Endometrial microvascular endothelial cells (primary cell): ENCODE measurements around the gene NR1I3. TPM values are rescaled to one million over a fixed set of nuclear protein-coding genes. Genes with fewer than 3 reads are reported as not detected.
"Not testable (repeated sequence)": the region's sequence is repeated elsewhere in the genome, so short reads cannot be mapped to it uniquely, and the experiment has no call there.

Source experiments
- in situ Hi-C: cut with HindIII; loops from 2 replicates; pipeline ENCODE4 v1.10.0; 2017; ENCODE audit warnings: low sequenced_read_pairs, low pct_unique_long_range_greater_than_20kb; ENCODE audit errors: inconsistent ontology term
- total RNA-seq: library from RNA; depleted of rRNA; stranded (reverse); fragments of >200 nt; gene quantifications from one replicate; pipeline ENCODE4 v1.2.3, GENCODE V29; 2015; ENCODE audit errors: inconsistent ontology term

Gene NR1I3
- total RNA-seq, 1 donor from 2014 or later: not detected

DNA sequence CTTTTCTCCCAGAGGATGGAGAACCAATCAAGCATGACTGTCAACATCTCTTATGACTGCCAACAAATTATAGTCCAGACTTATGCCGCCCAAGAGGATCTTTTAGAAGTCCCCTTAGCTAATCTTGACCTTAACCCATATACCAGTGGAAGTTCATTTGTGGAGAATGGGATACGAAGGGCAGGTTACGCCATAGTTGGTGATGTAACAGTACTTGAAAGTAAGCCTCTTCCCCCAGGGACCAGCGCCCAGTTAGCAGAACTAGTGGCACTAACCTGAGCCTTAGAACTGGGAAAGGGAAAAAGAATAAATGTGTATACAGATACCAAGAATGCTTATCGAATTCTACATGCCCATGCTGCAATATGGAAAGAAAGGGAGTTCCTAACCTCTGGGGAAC is 17.3 kb upstream of the NR1I3 start:
- in situ Hi-C loops: not testable (repeated sequence)

DNA sequence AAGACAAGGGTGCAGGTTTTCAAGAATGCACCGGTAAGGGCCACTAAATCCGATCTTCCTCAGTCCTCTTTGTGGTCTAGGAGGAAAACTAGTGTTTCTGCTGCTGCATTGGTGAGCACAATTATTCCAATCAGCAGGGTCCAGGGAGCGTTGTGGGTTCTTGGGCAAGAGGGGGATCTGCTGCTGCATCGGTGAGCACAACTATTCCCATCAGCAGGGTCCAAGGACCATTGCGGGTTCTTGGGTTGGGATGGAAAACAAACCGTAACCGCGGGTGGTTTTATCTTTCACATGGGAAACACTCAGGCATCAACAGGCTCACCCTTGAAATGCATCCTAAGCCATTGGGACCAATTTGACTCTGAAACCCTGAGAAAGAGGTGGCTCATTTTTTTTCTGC is 13.6 kb upstream of the NR1I3 start:
- in situ Hi-C loops: no loop called here

DNA sequence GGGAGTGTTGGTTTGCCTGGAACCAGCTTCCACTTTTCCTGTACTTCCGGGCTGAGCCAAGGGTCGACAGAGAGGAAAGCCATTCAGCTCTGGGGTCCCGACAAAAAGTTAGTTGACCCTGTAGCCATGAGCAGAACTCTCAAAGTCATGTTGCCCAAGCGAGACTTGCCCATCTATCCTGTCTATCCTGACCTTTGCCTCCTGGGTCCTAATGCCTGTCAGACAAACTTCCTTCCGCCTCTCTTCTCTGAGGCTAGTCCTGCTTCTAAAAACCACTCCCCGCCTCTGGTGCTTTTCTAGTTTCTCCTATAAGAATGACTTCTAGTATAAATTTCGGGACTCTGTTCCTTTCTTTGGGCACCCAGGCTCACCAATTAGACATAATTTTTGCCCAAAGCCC is 12.8 kb upstream of the NR1I3 start:
- in situ Hi-C loops: no loop called here

DNA sequence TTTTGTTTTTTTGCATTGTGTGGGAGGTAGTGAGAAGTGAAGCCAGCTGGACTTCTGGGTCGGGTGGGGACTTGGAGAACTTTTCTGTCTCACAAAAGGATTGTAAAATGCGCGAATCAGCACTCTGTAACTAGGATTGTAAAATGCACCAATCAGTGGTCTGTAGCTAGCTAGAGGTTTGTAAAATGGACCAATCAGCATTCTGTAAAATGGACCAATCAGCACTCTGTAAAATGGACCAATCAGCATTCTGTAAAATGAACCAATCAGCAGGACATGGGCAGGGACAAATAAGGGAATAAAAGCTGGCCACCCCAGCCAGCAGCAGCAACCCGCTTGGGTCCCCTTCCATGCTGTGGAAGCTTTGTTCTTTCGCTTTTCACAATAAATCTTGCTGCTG is 12.1 kb upstream of the NR1I3 start:
- in situ Hi-C loops: not testable (repeated sequence)

DNA sequence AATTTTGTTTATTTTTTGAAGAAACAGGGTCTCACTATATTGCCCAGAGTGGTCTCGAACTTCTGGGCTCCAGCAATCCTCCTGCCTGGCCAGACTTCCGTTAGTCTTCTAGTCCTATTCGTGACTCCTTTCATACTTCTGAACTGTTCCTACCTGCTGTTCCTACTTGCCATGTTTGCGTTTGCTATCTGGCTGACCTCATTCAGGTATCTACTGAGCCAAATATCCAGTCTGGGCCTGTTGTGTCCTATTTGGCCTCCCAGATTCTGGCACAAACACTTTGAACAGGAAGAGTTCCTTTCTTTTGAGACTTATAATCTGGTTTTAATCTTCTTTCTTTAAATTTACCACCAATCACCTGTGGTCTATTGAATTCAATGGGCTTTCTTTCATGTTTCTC is 6.9 kb upstream of the NR1I3 start:
- in situ Hi-C loops: no loop called here

DNA sequence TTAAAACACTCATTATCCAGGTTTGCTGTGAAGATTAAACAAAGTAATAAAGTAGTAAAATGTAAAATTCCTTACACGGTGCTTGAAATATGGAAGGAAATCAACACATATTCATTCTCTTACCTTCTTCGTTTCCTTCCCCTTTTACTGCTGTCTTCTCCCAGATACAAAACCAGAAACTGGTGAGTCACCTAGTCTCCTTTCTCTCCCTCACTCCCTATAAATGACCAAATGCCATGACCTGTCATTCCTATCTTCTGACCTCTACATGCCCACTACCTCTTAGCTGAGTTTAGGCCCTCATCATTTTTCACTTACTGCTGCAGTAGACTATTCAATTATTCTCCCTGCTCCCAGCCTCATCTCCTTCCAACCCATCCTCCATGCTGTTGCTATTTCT is 4.3 kb upstream of the NR1I3 start:
- in situ Hi-C loops: no loop called here

DNA sequence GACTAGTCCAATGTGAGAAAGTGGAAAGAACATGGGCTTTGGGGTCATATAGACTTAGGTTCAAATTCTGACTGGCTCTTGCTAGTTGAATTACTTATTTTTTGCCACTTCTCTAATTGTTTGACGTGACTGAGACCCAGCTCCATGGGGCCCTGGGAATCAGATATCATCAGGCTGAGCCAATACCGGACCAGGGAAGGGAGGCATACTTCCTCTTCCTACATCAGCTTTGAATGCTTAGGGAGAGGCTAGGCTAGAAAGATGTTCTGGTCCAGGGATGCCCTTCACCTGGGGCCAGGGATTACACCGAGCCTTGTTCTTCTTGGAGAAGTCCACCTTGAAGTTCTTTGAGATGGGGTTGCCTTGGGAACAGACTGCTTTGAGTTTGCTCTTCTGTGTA is 3.7 kb upstream of the NR1I3 start:
- in situ Hi-C loops: no loop called here

DNA sequence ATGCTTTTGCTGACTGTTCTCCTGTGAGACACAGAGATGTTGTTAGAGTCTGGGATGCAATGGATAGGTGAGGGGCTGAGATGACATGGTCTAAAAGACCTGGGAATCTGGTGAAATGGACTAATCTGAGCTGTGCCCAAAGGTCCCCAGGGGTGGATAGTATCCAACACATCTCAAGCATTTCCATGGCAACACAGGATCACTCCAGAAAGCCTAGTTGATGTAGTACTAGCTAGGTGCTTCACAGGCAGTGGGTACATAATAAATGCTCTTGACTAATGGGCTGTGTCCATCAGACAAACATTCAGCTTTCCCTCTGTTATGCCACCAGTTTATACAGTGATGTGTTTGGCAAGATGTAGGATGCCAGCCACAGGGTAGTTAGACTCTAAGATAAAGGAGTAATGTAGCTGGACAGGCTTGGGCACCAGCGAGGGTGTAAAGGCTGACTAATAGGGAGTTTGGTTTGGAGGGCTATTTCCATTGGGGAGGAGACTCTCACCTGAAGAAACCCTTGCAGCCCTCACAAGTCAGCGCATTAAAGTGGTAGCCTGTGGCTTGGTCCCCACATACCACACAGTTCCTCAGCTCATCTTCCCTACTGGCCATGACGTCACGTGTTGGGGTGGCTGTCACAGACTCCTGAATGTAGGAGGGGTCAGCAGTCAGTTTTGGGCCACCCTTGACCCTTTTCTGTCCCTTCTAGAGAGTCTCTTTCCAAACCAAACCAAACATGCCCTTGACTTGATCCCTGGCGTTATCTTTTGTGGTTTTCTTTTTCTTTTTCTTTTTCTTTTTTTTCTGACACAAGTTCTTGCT is 1.8 kb downstream of the NR1I3 start:
- in situ Hi-C loops: no loop called here

DNA sequence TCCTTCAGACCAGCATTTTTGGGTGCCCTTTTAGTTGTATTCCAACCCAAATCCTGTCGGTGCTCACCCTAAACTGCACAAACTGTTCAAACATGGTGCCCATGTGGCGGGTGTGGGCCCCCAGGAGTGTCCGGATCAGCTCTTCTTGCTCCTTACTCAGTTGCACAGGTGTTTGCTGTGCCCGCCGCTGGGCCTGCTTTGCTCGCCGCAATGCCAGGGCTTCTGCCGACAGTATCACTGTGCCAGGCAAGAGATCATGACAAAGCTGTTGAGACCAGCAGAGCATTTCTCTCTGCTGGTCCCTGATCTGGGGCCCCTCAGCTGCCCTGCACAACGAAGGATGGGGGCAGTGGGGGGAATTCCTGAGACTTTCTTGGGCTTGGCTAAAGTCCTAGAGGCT is 4.9 kb downstream of the NR1I3 start:
- in situ Hi-C loops: no loop called here

DNA sequence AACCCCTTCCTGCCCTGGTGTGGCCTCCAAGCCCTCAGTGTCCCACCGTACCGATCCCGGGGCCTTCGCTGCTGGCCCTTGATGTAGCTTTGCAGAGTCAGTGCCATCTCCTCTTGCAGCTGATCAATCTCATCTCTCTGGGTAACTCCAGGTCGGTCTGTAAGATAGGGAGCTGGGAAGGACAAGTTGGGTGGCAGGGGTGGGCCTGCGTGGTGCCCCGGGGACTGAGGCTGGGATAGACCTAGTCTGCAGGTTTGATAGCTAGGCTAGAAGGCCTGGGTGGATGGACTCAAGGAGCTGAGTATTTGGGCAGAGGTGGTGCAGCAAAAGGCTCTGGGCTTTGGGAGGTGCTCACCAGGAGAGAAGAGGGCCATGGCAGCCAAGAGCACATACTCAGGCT is 7.2 kb downstream of the NR1I3 start:
- in situ Hi-C loops: no loop called here

DNA sequence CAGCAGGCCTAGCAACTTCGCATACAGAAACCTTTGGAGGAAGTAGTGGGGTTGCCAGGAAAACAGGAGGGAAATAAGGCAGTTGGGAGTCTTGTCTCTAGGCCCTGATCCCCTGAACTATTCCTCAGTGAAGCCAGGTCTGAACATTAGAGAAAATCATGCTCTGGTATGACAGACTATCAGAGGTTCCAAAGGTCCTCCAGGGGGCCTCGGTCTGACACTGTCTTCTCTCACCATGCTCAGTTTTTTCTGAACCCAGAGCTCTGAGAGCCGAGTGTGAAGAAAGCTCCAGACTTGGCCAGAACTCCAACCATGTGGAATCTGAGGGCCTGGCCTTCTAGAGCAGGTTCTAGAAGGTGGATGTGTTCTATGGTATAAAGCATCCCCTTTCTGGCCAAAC is 8.1 kb downstream of the NR1I3 start:
- in situ Hi-C loops: no loop called here

DNA sequence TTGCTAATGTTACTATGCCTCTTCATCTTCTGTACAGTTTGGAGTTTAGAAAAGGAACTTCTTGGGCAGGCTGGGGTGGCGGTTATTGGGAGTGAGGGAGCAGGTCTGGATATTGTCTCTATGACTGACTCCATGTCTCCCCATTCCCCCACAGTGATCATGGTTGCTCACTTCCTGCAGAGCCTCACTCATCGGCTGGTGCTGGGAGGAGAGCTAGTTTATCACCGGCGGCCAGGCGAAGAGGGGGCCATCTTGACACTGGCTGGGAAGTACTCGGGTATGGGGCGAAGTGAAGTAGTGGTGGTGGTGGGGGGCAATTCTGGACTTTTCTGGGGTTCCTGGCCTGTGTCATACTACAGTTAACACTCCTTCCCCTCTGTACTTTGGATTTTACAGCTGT is 10.0 kb downstream of the NR1I3 start:
- in situ Hi-C loops: no loop called here

DNA sequence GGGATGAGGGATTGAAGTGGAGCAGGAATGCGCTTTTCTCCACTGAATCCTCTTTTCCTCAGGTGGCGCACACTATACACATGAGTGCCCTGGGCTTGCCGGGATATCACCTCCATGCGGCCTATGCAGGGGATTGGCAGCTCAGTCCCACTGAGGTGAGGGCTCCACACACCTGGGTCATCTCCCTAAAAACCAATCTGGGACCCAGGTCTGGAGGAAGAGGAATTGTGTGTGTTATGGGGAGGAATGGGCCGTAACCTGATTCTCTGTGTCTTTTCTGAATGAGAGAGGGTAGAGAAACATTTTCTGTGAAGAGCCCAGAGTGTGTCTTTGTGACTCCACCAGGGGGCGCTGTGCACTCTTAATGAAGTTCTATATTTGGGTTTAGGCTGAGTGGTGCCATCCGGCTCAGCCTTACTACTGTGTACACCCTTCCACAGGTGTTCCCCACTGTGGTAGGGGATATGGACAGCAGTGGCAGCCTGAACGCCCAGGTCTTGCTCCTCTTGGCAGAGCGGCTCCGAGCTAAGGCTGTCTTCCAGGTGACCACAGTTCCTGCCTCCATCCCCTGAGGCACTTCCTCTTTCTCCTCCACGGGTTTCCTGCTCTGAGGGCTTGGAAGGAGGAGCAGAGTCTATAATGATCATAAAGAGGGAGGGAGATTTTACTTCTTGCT is 10.7 kb downstream of the NR1I3 start:
- in situ Hi-C loops: no loop called here

DNA sequence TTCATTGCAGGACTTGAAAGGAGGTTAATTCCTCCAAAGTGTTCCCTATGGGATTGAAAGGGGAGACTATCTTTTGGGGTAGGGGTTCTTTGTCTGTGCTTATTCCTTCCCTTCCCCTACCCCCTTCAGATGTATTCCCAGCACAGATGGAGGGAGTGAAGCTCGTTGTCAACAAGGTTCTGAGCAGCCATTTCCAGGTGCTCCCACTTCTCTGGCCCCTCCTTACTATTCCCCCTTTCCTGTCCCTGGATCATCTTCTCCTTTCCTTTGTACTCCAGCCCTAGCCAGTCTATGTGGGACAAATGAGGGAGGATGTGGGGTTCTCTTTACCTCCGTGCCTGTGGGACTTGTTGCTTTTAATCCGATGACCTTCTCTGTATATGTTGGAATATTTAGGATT is 11.2 kb downstream of the NR1I3 start:
- in situ Hi-C loops: no loop called here

DNA sequence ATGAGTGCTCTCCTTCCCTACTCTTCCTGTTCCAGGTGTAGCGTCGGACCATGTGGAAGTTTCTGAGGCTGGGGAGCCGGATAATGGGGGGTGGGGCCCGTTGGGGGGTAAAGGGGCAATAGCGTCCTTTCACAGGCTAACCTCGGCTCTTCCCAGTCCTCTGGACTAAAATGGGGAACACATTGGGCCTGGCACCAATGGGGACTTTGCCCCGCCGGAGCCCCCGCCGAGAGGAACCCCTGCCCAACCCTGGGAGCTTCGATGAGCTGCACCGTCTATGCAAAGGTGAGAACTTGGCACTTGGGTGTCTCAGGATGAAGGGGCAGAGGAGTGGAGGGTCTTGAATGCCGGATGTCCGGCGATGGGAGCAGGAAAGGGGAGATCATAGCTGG is 11.7 kb downstream of the NR1I3 start:
- in situ Hi-C loops: no loop called here

DNA sequence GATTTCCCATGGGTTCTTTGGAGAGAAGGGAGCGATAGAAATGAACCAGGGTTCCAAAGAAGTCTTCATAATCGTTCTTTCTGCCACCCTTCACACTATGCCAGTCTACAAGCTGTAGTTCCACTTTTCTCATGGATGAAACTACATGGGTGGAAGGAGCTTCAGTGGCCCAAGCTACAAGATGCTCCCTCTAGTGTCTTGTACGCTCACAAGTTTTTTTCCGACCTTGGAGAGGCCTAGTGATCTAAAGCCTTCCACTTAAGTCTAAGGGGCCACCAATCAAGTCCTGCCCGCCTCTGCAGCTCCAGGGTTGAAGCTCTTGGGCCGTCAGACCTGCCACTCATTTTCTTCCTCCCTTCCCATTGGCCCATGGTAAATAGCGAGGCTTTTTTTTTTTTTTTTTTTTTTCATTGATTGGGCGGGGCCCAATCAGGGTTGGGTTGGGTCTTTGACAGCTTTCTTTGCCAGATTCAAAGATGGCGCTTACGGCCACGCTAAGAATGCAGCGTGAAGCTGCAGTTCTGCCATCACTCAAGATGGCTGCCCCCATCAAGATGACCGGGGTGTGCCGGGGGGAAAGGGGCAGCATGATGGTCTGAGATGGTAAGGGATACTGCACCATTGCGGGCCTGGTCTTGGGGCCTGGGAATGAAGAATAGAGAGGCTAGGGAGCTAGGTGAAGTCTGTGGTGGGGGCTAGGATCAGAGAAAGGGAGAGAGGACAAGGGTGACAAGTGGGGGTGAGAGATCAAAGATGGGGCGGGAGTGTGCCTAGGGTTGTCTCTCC is 12.3 kb downstream of the NR1I3 start, which contains the start of gene TOMM40L:
Gene TOMM40L, plus strand, starts transcription at position 527 of the 786 bp plus-strand sequence. CDS start 430 bp downstream, outside the sequence.
- in situ Hi-C loops: no loop called here

DNA sequence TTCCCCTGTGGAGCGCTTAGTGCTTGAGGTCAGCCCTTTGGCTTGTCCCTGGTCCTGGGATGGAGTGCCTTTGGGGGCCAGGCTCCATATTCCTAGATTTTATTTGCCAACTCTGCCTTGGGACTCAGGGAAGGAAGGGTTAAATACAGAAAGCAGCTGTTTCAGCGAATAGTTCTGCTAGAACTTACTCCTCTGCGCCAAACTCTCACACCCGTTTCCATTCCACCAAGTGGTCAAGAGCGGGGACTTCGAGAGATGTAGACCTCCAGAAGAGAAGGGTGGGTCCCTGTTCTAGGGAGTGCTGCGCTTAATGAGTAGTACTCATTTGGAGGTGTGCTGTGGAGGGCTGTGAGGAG is 12.8 kb downstream of the NR1I3 start:
- in situ Hi-C loops: no loop called here

DNA sequence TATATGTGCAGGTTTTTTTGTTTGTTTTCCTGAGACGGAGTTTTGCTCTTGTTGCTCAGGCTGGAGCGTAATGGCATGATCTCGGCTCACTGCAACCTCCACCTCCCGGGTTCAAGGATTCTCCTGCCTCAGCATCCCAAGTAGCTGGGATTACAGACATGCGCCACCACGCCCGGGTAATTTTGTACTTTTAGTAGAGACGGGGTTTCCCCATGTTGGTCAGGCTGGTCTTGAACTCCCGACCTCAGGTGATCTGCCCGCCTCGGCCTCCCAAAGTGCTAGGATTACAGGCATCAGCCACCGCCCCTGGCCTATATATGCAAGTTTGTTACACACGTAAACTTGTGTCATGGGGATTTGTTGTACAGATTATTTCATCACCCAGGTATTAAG is 13.3 kb downstream of the NR1I3 start:
- in situ Hi-C loops: loop anchor here (25.0 kb wide), 1 partner anchor 138 kb away; the partner anchor contains the start of gene CFAP126

DNA sequence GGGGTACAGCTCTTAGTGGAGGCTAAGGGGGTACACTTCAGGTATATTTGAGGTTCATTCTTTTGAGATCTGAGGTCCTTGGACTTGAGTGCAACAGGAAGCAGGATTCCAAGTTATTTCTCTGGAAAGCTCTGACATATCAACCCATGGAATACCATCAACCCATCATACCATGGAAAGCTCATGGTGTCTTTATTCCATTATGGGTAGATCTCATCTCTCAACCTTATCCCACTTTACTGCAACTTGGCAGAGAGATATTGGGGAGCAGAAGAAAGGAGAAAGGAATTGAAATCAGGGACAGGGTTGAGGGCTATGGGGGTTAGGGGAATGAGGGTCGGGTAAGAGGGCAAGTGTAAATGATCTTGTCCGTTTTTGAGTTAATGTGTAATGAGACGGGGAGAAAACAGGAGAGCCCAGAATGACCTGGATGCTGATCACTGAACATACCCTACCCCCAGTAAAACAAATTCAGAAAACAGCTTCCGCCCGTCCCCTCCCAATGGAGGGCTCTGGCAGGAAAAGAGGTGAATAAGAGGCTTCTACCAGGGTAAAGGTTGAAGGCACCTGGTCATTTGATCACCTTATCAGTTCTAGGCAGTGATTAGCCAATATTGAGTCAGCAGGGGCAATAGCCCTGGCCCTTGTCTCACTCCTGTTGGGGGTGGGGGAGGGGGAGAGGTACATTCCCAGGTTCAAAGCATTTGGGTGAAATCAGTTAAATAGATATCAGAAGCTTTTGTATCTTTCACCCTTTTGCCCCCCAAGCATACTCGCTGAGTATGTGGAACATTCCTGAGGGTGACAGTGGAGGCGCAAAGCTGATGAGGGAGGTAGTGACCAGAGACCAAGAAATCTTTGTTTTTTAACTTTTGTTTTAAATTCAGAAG is 14.0 kb downstream of the NR1I3 start:
- in situ Hi-C loops: loop anchor here (25.0 kb wide), 1 partner anchor 138 kb away; the partner anchor contains the start of gene CFAP126
